Stimulated activated CD8-positive, alpha-beta memory T cell treated with anti-CD3 and anti-CD28 coated beads, Interleukin-12 subunit alpha, Interleukin-12 subunit beta, amount 100 ng/mL, for 24 hours (primary cell): ENCODE measurements around the gene DUSP14.
"Not testable (repeated sequence)": the region's sequence is repeated elsewhere in the genome, so short reads cannot be mapped to it uniquely, and the experiment has no call there.

Source experiments
- DNase-seq: peaks from one replicate; pipeline ENCODE4 v3.0.0-alpha.2; 2020; ENCODE audit errors: extremely low read depth

DUSP14 gene, protein sequence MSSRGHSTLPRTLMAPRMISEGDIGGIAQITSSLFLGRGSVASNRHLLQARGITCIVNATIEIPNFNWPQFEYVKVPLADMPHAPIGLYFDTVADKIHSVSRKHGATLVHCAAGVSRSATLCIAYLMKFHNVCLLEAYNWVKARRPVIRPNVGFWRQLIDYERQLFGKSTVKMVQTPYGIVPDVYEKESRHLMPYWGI

DNA sequence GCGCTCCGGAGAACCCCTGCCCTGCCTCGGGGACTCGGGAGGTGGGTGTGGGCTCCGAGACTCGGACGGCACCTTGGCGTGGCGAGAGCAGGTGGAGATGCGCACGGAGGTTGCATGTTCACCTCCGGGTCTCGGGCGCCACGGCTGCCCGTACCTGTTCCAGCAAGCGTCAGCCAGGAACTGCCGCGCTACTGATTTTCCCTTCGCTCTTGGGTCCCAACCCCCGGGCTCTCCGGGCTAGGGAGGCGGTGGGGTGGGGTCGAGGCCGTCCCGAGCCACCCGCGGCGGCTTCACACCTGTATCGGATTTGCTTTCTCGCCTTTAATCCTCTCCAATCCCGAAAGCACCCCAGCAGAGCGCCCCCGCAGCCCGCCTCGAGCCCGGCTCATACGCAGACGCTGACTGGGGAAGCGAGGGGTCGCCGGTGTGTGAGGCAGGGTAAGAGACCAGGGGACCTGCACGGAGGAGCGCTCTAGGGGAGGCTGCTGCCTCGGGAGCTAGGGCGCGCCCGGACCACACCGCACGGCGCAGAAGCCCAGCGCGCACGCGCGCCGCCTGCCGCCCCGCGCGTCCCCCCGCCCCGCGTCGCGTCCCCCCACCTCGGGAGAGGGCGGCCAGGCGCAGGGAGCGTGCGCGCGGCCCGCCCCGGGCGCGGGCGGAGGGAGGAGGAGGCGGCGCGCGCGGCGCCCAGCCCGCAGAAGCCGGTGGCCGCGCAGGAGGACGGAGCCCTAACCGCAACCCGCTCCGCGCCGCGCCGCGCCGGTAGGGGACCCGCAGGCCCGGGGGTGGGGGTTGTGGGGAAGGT is at the start of gene DUSP14:
Gene DUSP14 (plus strand): TSS at position 695 of the 805 bp plus-strand sequence. CDS start 22,382 bp downstream, outside the sequence.
- peak; percentile 53 for DNase-seq

DNA sequence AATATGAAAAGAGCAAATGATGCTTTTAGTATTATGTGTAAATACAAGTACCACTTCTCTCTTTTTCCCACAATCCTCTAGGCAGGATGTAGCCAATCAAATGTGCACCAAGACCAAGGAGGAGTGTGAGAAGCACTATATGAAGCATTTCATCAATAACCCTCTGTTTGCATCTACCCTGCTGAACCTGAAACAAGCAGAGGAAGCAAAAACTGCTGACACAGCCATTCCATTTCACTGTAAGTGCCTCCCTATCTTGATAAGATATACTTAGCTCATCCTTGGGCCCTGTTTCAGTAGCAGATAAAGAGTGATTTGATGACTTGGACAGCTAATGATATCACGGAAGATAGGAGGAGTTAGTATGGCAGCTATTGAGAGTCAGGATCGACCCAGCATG is 49.3 kb upstream of the DUSP14 start:
- no peak for DNase-seq

DNA sequence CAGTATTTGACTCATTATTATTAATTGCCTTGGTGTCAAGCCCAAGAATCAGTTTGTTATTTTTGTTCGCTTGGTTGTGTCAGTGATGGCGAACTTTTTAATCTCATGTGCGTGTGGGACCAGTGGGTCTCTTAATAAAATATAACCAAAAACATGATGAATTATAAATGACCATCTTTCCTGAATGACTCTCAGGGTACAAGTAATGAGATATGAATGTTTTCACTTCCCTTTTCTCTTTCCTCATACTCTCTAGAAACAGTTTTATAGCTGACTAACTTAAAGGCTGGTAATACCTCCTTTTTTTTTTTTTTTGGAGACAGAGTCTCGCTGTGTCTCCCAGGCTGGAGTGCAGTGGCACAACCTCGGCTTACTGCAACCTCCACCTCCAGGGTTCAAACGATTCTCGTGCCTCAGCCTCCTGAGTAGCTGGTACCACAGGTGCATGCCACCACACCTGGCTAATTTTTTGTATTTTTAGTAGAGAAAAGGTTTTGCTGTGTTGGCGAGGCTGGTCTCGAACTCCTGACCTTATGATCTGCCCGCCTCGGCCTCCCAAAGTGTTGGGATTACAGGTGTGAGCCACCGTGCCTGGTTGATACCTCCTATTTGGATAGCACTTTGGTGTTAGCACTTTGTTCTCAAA is 48.2 kb upstream of the DUSP14 start:
- DNase-seq, result not testable (repeated sequence)

DNA sequence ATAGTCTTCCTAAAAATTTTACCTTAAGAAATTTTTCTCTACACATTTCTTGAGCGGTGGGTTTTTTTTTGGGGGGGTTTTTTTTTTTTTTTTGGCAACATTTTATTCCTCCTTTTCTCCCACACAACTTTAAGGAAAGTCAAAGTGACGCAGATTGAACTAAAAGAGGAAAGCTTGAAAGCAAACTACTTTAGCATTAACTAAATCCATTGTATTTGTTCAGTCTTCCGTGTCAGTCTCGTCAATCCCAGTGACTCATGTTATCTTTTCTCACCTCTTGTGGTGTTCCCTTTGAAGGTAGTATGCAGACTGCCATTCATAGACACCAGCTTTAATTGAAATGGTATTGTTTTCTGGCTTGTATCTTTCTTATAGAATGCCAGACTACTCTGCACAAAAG is 43.7 kb upstream of the DUSP14 start:
- DNase-seq, result no peak

DNA sequence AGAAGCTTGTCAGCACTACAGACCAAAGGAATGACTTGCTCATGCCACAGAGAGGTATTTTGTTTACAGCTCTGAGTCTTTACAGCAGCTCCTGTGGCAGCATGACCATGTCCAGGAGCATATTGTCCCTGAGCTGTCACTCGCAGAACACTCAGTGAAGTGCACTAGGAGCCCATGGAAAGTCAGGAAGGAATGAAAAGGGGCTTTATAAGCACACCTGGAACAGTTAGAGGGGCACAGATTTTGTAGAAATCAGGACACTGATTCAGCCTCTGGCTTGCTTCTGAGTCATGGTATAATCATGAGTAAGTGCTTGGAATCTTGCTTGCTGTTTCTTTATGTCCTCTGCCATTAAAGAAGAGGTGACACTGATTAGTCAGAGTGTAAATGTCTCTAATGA is 42.0 kb upstream of the DUSP14 start:
- DNase-seq, result no peak

DNA sequence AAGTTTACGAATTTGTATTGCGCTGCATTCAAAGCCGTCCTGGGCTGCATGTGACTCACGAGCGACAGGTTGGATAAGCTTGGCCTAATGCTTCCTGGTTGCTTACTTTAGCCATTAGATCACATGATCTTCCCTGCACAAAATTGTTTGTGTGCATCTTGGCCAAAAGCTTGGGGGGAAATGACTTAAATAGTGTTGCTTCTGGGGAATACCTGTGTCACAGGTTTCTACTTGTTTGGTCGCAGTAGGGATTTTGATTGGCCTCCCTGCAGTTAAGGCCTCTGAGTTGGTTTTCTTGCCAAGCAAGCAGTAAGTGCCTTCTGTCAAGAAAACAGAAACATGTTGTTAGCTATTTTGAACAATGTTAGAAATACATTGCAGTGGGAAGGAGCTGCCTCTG is 39.6 kb upstream of the DUSP14 start:
- no peak for DNase-seq

DNA sequence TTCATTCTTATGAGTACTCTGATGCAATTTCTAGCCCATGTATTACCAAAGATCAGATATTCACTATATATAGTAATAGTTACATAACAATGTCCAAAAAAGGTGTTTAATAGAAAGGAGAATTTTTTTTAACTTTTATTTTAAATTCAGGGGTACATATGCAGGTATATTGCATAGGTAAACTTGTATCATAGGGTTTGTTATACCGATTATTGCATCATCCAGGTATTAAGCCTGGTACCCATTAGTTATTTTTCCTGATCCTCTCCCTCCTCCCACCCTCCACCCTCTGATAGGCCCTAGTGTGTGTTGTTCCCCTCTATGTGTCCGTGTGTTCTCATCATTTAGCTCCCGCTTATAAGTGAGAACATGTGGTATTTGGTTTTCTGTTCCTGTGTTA is 31.9 kb upstream of the DUSP14 start:
- not testable (repeated sequence) for DNase-seq

DNA sequence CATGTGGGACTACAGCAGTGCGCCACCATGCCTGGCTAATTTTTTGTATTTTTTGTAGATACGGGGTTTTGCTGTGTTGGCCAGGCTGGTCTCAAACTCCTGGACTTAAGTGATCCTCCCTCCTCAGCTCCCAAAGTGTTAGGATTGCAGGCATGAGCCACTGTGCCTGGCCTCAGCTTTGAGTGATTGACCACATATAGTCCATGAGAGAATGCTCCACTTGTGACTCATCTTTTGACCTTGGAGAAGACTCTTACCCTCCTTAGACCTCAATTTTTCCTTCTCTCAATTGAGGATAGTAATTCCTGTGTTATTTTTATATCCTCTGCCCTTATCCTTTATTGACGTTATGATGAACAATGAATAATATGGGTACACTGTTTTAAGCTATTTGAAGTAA is 30.9 kb upstream of the DUSP14 start:
- no peak for DNase-seq

DNA sequence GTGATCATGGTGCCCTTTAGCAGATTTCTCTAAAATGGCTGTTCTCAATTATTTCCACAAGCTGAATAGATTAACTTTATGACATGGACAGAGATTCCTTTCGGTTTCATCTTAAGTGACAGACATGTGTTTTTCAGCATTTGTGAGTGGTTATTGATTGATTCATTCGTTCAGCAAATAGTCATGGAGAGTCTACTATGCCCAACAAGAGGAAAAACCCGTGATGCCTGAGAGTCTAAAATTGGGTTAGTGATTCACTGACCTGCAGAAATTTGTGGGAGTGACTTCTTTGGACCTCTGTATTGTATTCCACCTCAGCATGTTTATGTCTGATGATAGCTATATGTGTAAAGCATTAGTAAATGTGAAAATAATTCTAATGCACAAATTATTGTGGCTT is 28.0 kb upstream of the DUSP14 start:
- DNase-seq, result no peak

DNA sequence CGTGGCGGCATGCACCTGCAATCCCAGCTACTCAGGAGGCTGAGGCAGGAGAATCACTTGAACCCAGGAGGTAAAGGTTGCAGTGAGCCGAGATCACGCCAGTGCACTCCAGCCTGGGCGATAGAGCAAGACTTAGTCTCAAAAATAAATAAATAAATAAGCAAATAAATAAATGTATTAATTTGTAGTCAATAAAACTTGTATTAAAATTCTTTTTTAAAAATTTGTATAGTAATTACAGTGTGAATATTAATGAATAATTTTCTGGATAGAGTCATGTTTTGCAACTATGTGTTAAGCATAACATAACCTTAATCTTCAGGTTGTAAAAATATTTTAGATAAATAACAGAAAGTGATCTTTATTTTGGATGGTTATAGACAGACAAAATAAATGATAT is 27.2 kb upstream of the DUSP14 start:
- no peak for DNase-seq

DNA sequence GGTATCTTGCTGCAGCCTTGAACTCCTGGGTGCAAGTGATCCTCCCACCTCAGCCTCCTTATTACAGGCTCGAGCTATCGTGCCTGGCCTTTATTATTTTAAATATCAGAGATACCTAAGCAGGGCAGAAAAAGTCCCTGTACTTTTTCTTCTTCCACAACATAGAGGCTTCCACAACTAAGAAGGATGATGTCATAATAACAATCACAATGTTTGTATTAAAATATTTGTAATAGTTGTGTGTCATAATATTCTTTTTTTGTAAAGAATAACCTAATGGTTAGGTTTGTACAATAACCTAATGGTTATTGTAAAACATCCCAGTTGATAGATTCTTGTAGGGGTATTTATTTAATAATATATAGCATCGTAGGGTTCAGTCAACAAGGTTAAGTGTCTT is 26.7 kb upstream of the DUSP14 start:
- DNase-seq, result no peak

DNA sequence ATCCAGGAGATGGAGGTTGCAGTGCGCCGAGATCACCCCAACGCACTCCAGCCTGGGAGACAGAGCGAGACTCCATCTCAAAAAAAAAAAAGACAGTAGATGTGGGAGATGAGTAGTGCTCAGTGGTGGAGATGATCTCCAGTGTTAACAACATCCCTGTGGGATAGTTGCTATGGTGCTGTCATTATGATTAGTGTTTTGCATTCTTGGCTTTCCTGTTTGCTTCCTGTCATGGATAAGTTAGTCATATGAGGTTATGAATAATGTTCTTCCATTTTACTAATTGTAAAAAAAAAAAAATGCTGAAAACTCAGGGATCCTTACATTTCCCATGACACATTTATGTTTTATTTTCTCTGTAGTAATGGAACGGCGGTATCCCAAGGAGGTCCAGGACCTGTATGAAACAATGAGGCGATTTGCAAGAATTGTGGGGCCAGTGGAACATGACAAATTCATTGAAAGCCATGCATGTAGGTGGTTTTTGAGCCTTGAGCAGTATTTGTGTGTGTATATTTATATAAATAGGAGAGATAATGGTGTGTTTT is 24.5 kb upstream of the DUSP14 start:
- no peak for DNase-seq

DNA sequence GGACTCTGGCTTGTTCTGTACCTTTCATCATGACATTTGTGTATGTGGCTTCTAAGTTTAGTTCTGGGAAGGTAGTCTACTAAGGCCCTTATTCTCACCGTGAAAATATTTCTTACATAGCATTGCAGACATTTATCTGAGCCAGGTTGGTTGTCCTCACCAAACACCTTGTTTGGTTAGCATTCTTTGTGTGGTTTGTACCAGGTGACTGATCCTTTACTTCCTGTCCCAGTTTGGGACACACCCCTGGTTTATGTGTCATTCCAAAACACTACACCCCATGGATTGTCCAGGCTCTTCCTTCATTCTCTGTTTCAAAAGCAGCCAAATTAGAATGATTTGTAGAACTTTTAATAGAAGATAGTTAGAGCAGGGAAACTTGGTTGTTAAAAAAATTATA is 23.2 kb upstream of the DUSP14 start:
- no peak for DNase-seq

DNA sequence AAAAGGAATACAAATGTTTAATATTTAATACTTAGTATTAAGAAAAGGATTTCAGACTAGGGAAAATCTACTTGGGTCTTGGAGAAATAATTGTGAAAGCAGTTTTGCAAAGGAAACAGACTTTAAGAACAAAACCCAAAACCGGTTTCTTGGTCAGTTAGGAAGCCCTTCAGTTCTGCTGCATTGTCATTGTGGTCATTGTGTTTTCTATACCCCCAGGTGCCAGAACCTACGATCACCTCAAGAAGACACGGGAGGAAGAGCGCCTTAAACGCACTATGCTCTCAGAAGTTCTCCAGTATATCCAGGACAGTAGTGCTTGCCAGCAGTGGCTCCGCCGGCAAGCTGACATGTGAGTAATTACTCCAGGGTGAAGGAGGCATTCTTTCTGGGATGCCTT is 19.5 kb upstream of the DUSP14 start:
- no peak for DNase-seq

DNA sequence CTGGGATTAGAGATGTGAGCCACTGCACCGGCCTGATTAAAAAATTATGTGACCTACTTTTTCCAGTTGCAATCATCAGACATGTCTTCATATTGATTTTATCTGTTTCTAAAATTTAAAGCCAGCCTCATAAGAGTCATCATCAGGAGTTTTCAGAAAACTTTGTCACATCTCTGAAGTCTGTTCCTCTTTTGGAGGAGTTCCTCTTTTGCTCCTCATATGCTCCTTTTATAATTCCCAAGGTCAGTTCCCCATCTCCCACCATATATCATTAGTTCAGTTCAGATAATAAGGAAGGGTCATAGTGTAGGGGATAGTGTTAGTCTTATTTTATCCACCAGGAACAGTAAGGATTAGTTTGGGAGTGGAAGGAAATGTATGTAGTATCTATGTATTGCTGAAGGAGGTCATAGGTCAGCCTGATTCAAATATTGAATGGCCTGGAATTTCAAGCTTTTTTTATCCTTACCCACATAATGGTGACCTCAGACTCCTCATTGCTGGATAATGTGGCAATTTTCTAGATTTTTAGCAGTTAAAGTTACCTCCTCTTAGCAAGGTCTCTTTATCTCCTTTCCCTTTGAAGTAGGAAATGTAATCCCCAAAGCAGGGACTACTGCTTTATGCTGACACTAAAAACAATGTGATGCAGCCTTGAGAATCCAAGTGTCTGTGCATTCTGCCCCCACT is 13.8 kb upstream of the DUSP14 start:
- no peak for DNase-seq

DNA sequence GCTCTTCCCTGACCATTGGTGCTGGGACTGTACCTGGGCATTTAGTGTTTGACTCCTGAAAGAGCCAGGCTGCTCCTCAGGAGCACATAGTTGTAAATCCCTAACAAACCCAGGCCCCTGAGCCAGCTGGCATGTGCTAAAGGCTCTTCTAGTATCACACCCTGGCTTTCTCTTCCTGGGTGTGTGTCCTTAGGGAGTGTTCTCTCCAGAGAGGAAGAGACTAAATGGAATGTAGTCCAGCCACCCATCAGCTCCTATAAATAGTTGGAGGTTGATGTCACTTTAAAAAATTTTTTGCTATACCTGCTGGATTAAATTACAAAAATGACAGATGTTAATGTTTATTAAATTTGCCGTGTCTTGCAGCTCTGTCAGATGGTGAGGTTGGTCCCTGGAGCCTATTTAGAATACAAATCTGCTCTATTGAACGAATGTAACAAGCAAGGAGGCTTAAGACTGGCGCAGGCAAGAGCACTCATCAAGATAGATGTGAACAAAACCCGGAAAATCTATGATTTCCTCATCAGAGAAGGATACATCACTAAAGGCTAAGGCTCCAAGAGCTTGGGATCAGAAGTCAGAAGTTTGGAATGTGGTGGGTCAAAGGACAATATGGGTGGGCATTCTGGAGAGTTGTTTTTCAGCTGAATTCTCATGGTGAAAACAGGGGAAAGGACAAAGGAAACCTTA is 13.1 kb upstream of the DUSP14 start:
- DNase-seq, result no peak

DNA sequence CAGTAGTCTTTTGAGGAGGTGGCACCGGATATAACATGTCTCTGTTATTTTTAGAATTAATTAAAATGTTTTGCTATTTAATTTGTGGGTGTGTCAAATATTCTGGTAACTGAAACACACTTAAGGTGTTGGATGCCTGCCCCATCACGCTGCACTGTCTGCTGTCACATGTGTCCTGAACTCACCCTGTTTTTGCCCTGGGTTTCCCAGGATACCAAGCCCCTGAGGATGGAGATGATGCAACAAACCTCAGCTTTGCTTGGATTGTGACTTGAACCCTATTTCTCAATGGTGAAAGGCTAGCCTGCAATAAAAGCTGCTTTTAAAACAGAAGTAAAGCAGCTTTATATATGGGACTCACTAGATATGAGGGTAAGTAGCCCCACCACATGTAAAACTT is 11.5 kb upstream of the DUSP14 start:
- DNase-seq, result no peak

DNA sequence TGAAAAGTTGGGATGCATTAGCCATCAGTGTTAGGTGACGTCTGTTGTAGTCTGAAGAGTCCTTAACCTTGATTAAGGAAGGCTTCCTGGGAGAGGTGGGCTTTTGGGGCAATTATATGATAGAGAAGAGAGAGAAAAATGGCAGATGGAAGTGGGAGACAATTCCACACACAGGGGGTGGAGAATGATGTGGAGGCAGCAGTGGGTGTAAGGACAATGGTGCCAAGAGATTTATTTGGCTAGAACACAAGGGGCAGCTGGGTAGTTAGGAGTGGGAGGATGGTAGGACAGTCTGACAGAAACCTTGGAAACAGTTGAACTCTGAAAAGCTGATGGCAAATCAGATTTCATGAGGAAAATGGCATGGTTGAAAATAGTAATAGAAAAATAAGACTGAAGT is 10.7 kb upstream of the DUSP14 start:
- no peak for DNase-seq

DNA sequence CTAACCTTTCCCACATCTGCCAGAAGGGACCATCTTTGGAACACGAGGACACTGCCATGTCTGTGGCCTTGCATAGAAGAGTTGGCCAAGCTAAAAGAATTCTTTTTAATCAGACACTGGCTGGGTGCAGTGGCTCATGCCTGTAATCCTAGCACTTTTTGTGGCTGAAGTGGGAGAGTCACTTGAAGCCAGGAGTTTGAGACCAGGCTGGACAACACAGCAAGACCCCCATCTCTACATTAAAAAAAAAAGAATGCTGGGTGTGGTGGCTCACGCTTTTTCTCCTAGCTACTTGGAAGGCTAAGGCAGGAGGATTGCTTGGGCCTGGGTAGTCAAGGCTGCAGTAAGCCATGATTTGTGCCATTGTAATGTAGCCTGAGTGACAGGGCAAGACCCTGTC is 9.3 kb upstream of the DUSP14 start:
- DNase-seq, result no peak

DNA sequence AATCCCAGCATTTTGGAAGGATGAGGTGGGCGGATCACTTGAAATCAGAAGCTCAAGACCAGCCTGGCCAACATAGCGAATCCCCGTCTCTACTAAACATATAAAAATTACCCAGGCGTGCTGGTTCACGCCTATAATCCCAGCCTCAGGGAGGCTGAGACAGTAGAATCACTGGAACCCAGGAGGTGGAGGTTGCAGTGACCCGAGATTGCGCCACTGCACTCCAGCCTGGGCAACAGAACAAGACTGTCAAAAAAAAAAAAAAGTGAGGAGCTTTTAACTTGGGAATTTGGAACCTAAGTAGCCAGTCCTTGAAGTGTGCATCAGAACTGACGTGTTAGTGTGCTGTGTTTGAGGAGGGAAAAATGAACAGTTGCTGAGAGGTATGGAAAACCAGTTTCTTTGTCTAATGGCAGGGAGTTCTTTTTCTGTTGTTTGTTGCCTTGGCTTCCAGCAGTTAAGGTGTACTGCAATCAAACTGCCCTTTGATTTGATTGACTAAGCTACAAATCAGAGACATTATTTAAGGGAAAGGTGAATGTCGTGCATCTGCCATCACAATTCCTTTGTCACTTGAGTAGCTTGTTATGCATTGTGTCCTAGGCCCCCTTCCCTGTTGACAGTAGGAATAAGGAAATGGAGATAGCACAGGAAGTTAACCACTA is 8.6 kb upstream of the DUSP14 start:
- DNase-seq, result no peak
